ENCODE results near the gene ZG16.
"Not testable (repeated sequence)": the region's sequence is repeated elsewhere in the genome, so short reads cannot be mapped to it uniquely, and the experiment has no call there.

Gene ZG16

DNA sequence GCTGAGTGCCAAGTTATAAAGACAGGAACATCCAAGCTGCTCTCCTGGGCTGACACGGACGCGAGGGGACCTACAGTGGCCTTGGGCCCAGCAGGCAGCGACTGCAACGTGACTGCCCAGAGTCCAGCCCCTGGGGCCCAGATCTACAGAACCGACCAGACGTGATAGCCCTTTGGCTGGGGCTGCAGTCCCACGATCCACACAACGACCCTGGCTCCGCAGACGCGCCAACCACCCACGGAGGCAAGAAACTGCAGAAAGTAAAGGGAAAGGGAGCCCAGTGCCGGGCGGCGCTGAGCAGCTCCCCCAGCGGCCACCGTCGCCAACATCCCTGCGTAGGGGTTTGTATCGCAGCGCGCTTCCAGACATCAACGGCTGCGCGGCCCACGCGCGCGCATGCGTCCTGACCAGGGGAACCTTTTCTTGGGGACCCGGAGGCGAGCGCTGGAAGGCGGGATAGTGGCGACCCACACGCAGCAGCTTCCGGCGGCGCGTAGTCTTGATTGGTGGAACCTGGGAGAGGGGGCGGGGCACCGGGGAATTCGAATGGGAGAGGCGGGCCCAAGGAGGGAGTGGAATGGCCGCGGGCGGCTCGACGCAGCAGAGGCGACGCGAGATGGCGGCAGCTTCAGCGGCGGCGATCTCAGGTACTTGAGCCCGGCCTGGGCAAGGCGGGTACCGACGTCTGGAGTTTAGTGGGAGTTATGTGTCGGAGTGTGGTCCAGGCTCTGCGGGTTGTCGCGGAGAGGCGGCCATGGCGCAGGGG is 12.3 kb downstream of the ZG16 start, which contains the start of gene KIF22:
Gene KIF22, plus strand, starts transcription at position 569 of the 766 bp plus-strand sequence. Its CDS starts 9 bp downstream, at position 578.
- DNase-seq, result peak; percentile 99

- no peak for DNase-seq
These were observed 13.1 kb downstream of the ZG16 start for GRCh38 chr16:29790949-29791844.

- peak; percentile 57 for DNase-seq
These were observed 14.1 kb downstream of the ZG16 start for GRCh38 chr16:29791845-29792807.

GRCh38 chr16:29793153-29793552 is 15.1 kb downstream of the ZG16 start:
- not testable (repeated sequence) for DNase-seq

DNA sequence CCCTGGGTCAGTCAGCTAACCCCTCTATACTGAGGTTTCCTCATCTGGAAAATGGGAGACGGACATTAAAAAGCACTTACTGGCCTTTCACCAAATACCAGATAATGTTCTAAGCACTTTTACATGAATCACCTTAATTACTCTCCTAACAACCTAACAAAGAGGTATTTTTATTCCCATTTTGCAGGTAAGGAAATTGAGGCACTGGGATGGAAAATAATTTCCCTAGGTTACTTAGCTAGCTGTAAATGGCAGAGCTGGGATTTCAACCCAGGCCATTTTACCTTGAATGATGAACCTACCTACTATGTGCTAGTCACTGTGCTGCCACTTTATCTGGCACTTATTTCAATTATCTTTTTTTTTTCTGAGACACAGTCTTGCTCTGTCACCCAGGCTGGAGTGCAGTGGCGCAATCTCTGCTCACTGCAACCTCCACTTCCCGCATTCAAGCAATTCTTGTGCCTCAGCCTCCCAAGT is 16.2 kb downstream of the ZG16 start:
- DNase-seq, result no peak

DNA sequence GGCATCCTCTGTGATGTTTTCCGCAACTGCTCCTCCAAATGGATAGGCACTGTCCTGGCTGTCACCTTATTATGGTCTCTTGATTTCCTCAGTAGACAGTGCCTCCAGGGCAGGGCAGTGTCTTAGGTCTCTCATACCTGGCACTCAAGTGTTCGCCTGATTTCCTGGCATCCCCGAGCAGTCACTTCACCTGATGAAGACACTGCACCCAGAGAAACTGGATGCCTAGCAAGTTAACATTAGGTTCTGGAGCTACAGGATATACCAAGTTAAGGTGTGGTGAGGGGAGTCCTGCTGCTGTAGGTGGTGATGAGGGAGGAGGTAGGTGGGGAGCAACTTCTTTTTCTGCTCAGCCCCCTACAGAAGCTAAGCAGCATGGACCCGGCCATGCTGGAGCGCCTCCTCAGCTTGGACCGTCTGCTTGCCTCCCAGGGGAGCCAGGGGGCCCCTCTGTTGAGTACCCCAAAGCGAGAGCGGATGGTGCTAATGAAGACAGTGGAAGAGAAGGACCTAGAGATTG is 24.4 kb downstream of the ZG16 start:
- DNase-seq, result no peak

- no peak for DNase-seq
These were observed 26.0 kb downstream of the ZG16 start for GRCh38 chr16:29804020-29804419.

DNA sequence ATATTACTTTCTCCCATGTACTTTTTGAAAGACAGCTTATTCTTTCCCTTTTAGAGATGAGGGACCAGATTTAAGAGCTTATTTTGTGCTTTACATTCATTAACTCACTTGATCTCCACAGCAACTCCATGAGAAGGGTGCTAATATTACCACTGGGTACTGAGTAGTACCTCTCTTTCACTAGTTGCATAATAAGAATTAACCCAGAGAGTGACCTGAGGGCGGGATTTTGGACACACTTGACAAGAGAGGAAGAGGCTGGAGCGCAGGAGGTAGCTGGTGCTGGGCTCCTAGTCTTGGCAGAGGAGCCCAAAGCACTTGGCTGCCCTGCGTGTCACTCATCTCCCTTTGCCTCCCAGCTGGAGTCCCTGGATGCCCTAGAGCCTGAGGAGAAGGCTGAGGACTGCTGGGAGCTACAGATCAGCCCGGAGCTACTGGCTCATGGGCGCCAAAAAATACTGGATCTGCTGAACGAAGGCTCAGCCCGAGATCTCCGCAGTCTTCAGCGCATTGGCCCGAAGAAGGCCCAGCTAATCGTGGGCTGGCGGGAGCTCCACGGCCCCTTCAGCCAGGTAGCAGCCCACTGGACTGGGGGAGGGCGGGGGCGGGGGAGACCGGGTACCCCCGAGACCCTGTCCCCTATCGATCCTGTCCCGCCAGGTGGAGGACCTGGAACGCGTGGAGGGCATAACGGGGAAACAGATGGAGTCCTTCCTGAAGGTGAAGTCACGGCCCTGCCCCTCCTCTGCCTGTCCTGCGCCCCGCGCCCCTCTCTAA is 26.6 kb downstream of the ZG16 start:
- DNase-seq, result peak; percentile 59

- DNase-seq, result peak; percentile 98
These were observed 27.4 kb downstream of the ZG16 start for GRCh38 chr16:29805232-29806098.

GRCh38 chr16:29806099-29806579 is 28.1 kb downstream of the ZG16 start, which contains the start of gene MAZ:
Gene MAZ, plus strand, starts transcription at chr16:29806529. Its CDS starts 173 bp downstream, at chr16:29806702.
- no peak for DNase-seq

DNA sequence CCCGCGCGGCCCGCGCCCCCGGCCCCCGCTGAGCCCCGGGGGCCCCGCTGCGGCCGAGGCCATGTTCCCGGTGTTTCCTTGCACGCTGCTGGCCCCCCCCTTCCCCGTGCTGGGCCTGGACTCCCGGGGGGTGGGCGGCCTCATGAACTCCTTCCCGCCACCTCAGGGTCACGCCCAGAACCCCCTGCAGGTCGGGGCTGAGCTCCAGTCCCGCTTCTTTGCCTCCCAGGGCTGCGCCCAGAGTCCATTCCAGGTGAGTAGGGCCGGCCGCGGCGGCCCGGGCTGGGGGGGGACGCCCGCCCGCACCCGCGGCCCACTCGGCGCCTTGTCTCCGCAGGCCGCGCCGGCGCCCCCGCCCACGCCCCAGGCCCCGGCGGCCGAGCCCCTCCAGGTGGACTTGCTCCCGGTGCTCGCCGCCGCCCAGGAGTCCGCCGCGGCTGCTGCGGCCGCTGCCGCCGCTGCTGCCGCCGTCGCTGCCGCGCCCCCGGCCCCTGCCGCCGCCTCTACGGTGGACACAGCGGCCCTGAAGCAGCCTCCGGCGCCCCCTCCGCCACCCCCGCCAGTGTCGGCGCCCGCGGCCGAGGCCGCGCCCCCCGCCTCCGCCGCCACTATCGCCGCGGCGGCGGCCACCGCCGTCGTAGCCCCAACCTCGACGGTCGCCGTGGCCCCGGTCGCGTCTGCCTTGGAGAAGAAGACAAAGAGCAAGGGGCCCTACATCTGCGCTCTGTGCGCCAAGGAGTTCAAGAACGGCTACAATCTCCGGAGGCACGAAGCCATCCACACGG is 28.8 kb downstream of the ZG16 start:
- DNase-seq, result peak; percentile 80

DNA sequence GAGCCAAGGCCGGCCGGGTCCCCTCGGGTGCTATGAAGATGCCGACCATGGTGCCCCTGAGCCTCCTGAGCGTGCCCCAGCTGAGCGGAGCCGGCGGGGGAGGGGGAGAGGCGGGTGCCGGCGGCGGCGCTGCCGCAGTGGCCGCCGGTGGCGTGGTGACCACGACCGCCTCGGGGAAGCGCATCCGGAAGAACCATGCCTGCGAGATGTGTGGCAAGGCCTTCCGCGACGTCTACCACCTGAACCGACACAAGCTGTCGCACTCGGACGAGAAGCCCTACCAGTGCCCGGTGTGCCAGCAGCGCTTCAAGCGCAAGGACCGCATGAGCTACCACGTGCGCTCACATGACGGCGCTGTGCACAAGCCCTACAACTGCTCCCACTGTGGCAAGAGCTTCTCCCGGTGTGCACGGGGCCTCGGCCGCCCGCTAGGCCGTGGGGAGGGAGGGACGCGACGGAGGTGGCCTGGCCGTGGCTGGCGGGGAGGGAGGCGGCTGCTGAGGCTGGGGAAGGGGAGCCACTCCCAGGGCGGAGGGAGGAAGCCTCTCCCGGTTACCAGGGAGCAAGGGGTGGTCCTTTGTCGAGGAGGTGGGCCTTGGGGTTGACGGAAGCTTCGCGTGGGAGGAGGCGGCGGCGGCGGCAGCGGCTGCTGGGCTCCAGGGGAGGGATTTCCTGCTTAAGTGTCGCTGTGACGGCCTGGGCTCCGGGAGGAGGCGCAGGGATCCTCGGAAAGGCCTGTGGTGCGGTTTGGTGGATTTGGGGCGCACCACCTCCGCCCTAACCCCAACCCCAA is 29.6 kb downstream of the ZG16 start:
- peak; percentile 96 for DNase-seq

GRCh38 chr16:29808219-29808900 is 30.3 kb downstream of the ZG16 start:
- no peak for DNase-seq

GRCh38 chr16:29809031-29809747 is 31.1 kb downstream of the ZG16 start:
- DNase-seq, result no peak

DNA sequence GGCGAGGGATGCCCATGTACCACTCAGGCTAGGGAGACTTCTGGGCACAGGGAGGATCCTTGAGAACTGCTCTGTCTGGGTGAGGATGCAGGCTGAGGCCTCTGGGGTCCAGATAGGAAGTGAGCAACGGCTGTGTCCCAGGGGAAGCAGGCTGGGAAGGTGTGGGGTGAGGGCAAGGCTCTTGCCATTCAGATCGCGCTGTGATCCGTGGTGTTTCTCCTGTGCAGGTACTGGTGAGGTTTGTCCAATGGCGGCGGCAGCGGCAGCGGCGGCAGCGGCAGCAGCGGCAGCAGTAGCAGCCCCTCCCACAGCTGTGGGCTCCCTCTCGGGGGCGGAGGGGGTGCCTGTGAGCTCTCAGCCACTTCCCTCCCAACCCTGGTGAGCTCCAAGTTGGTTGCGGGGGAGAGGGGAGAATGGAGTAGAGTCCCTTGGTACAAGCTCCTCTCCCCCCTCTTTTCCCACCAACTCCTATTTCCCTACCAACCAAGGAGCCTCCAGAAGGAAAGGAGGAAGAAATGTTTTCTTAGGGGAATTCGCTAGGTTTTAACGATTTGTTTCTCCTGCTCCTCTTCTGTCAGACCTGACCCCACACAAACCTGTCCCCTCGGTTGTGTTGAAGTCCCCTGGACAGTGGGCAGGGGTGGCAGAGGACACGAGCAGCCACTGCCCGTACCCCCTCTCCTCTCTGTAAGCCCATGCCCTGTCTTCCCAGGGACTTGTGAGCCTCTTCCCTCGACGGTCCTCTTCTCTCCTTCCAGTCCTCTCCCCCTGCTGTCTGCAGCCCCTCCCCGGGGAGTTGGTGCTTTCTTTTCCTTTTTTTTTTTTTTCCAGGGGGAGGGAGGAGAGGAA is 32.0 kb downstream of the ZG16 start:
- no peak for DNase-seq

- no peak for DNase-seq
These were observed 32.7 kb downstream of the ZG16 start for GRCh38 chr16:29810699-29811169.

Measured in hematopoietic multipotent progenitor cell treated with erythropoietin and hydrocortisone succinate and interleukin-3 and kit ligand, for 6 days (in vitro differentiated cells).